HepG2 (cell line): Measurements from ENCODE around the gene PSMD1. TPM values are rescaled to one million over a fixed set of nuclear protein-coding genes. Genes with fewer than 3 reads are reported as not detected.

ENCODE experiments used
- DR1 ChIP-seq: sonication (generic); formaldehyde crosslinking; IDR thresholded peaks from 2 replicates; pipeline ENCODE4 v1.8.0; 2021; ENCODE audit warnings: mild to moderate bottlenecking, missing genetic modification reagents, inconsistent platforms
- ELK4 ChIP-seq: sonication (generic); formaldehyde crosslinking; IDR thresholded peaks from 2 replicates; pipeline ENCODE4 v1.9.0; 2021; ENCODE audit warnings: missing genetic modification reagents, borderline replicate concordance
- GFI1 ChIP-seq: sonication (generic); formaldehyde crosslinking; IDR thresholded peaks from 2 replicates; pipeline ENCODE4 v1.5.0; 2020; ENCODE audit warnings: missing genetic modification reagents, mild to moderate bottlenecking, borderline replicate concordance
- HNRNPUL1 ChIP-seq: fragments of 200-400 bp; formaldehyde crosslinking; IDR thresholded peaks from 2 replicates; pipeline ENCODE4 v1.6.1; 2017; ENCODE audit warnings: low read depth, mild to moderate bottlenecking, low read length, moderate library complexity
- KAT7 ChIP-seq: IDR thresholded peaks from 2 replicates; pipeline ENCODE4 v1.6.1; 2018; ENCODE audit warnings: borderline replicate concordance, missing compliant biosample characterization
- NFIB ChIP-seq: sonication (generic); formaldehyde crosslinking; IDR thresholded peaks from 2 replicates; pipeline ENCODE4 v1.9.0; 2021; ENCODE audit warnings: missing genetic modification reagents, mild to moderate bottlenecking, borderline replicate concordance
- RARG ChIP-seq: sonication (generic); formaldehyde crosslinking; IDR thresholded peaks from 2 replicates; pipeline ENCODE4 v1.4.0; 2020; ENCODE audit warnings: low read depth, mild to moderate bottlenecking, missing genetic modification reagents
- RFXAP ChIP-seq: sonication (generic); formaldehyde crosslinking; IDR thresholded peaks from 2 replicates; pipeline ENCODE4 v1.4.0; 2020; ENCODE audit warnings: missing genetic modification reagents, borderline replicate concordance
- RNF2 ChIP-seq: fragments of 450-650 bp; conservative IDR thresholded peaks from 2 replicates; pipeline ENCODE4 v1.6.1; 2016; ENCODE audit warnings: low read depth
- ZBTB38 ChIP-seq: sonication (generic); formaldehyde crosslinking; IDR thresholded peaks from 2 replicates; pipeline ENCODE4 v1.5.1; 2020; ENCODE audit warnings: mild to moderate bottlenecking, missing genetic modification reagents
- ZHX1 ChIP-seq: sonication (generic); formaldehyde crosslinking; IDR thresholded peaks from 2 replicates; pipeline ENCODE4 v1.8.1; 2022; ENCODE audit warnings: low read depth, mild to moderate bottlenecking, missing genetic modification reagents
- ZNF7 ChIP-seq: IDR thresholded peaks from 2 replicates; pipeline ENCODE4 v1.6.1; 2016; ENCODE audit warnings: missing biosample characterization, missing genetic modification reagents
- ZNF788 ChIP-seq: sonication (generic); formaldehyde crosslinking; IDR thresholded peaks from 2 replicates; pipeline ENCODE4 v1.5.0; 2020; ENCODE audit warnings: mild to moderate bottlenecking, missing genetic modification reagents, borderline replicate concordance
- ZSCAN5A ChIP-seq: sonication (generic); formaldehyde crosslinking; IDR thresholded peaks from 2 replicates; pipeline ENCODE4 v1.8.0; 2022; ENCODE audit warnings: mild to moderate bottlenecking, missing genetic modification reagents, borderline replicate concordance
- polyA plus RNA-seq, 8 experiments: library from polyadenylated mRNA; depleted of rRNA in 3 of 8; stranded (reverse) in 7 of 8; unstranded in 1 of 8; fragments of >200 nt; fragmentation: Illumina TruSeq in 4 of 8; extraction: Trizol in 4 of 8; gene quantifications; 2 replicates each; pipeline versions ENCODE4 v1.2.1 to v1.2.3, GENCODE V29; 2011 to 2016; ENCODE audit warnings: low read depth in 4 of 8, missing spikeins in 1 of 8, mixed read lengths in 1 of 8; ENCODE audit not compliant: insufficient read depth in 1 of 8
- total RNA-seq, 5 experiments: library from RNA; depleted of rRNA; stranded (reverse); fragments of >200 nt; fragmentation: Illumina TruSeq; extraction: Trizol; gene quantifications; 2 replicates each; pipeline ENCODE4 v1.2.3, GENCODE V29; 2016; ENCODE audit warnings: low read depth in 1 of 5
- TF ChIP-seq, protein P1 (sequence below): sonication (generic); formaldehyde crosslinking; IDR thresholded peaks from 2 replicates; pipeline ENCODE4 v1.5.1; 2020; ENCODE audit warnings: mild to moderate bottlenecking, missing genetic modification reagents
- TF ChIP-seq, protein P2 (sequence below): sonication (generic); formaldehyde crosslinking; IDR thresholded peaks from 2 replicates; pipeline ENCODE4 v1.4.0; 2020; ENCODE audit warnings: missing genetic modification reagents, borderline replicate concordance

PSMD1 gene
- total and polyA plus RNA-seq, 2 of the 13 experiments (the other 11 are each of a cell fraction or from before 2014, with no cell fraction given), result 136 to 191 TPM

GRCh38 chr2:231065966-231066365 lies 9.3 kb downstream of the PSMD1 start (continued):
- TF ChIP-seq RNF2 (no peak), DR1 (CRISPR knock-in tag) (no peak), GFI1 (CRISPR knock-in tag) (no peak), ELK4 (no peak), RARG (CRISPR knock-in tag) (no peak), ZBTB38 (CRISPR knock-in tag) (no peak), RFXAP (no peak), KAT7 (CRISPR knock-in tag) (no peak), ZNF7 (no peak), ZNF788 (no peak), HNRNPUL1 (no peak), ZHX1 (CRISPR knock-in tag) (no peak), NFIB (no peak), ZSCAN5A (no peak)
- TF ChIP-seq, protein P1, sequence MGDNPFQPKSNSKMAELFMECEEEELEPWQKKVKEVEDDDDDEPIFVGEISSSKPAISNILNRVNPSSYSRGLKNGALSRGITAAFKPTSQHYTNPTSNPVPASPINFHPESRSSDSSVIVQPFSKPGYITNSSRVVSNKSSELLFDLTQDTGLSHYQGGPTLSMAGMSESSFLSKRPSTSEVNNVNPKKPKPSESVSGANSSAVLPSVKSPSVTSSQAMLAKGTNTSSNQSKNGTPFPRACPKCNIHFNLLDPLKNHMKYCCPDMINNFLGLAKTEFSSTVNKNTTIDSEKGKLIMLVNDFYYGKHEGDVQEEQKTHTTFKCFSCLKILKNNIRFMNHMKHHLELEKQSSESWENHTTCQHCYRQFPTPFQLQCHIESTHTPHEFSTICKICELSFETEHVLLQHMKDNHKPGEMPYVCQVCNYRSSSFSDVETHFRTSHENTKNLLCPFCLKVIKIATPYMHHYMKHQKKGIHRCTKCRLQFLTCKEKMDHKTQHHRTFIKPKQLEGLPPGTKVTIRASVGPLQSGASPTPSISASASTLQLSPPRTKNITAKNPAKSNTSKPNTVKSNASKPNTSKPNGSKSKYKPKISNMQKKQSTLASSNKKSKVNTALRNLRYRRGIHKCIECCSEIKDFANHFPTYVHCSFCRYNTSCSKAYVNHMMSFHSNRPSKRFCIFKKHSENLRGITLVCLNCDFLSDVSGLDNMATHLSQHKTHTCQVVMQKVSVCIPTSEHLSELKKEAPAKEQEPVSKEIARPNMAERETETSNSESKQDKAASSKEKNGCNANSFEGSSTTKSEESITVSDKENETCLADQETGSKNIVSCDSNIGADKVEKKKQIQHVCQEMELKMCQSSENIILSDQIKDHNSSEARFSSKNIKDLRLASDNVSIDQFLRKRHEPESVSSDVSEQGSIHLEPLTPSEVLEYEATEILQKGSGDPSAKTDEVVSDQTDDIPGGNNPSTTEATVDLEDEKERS, result peak; percentile 30; the same call in 1 of the 2 replicates
- TF ChIP-seq, protein P2, sequence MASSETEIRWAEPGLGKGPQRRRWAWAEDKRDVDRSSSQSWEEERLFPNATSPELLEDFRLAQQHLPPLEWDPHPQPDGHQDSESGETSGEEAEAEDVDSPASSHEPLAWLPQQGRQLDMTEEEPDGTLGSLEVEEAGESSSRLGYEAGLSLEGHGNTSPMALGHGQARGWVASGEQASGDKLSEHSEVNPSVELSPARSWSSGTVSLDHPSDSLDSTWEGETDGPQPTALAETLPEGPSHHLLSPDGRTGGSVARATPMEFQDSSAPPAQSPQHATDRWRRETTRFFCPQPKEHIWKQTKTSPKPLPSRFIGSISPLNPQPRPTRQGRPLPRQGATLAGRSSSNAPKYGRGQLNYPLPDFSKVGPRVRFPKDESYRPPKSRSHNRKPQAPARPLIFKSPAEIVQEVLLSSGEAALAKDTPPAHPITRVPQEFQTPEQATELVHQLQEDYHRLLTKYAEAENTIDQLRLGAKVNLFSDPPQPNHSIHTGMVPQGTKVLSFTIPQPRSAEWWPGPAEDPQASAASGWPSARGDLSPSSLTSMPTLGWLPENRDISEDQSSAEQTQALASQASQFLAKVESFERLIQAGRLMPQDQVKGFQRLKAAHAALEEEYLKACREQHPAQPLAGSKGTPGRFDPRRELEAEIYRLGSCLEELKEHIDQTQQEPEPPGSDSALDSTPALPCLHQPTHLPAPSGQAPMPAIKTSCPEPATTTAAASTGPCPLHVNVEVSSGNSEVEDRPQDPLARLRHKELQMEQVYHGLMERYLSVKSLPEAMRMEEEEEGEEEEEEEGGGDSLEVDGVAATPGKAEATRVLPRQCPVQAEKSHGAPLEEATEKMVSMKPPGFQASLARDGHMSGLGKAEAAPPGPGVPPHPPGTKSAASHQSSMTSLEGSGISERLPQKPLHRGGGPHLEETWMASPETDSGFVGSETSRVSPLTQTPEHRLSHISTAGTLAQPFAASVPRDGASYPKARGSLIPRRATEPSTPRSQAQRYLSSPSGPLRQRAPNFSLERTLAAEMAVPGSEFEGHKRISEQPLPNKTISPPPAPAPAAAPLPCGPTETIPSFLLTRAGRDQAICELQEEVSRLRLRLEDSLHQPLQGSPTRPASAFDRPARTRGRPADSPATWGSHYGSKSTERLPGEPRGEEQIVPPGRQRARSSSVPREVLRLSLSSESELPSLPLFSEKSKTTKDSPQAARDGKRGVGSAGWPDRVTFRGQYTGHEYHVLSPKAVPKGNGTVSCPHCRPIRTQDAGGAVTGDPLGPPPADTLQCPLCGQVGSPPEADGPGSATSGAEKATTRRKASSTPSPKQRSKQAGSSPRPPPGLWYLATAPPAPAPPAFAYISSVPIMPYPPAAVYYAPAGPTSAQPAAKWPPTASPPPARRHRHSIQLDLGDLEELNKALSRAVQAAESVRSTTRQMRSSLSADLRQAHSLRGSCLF (CRISPR knock-in tag), result no peak
